H1 (cell line): ENCODE results near the gene PPP1R3C. TPM values are rescaled to one million over a fixed set of nuclear protein-coding genes. Genes with fewer than 3 reads are reported as not detected.

Experiments
- BACH1 ChIP-seq: IDR thresholded peaks from 2 replicates; pipeline ENCODE4 v1.6.1; 2012; ENCODE audit warnings: low read length, improper control_type of control experiment
- CBX8 ChIP-seq: fragments of 300-800, 300-1000 bp; sonication (generic); IDR thresholded peaks from 2 replicates; pipeline ENCODE4 v1.7.1; 2016; ENCODE audit warnings: low read depth, low read length, borderline replicate concordance
- CHD7 ChIP-seq: fragments of 300-600 bp; sonication (generic); IDR thresholded peaks from 2 replicates; pipeline ENCODE4 v1.7.1; 2012; ENCODE audit warnings: low read length, moderate library complexity, mild to moderate bottlenecking, inconsistent platforms; ENCODE audit not compliant: insufficient replicate concordance
- HDAC2 ChIP-seq, 2 experiments: fragments of 300-600 bp in 1 of 2; sonication (generic) in 1 of 2; IDR thresholded peaks; 2 replicates each; pipeline ENCODE4 v1.6.1; 2011 to 2012; ENCODE audit warnings: low read depth in 2 of 2, low read length in 2 of 2, mild to moderate bottlenecking in 2 of 2, moderate library complexity in 2 of 2, borderline replicate concordance in 1 of 2, inconsistent platforms in 1 of 2
- MAX ChIP-seq: IDR thresholded peaks from 2 replicates; pipeline ENCODE4 v1.6.1; 2012; ENCODE audit warnings: inconsistent platforms
- TAF7 ChIP-seq: optimal IDR thresholded peaks from 2 replicates; pipeline ENCODE3; 2011; ENCODE audit warnings: low read depth, mild to moderate bottlenecking, inconsistent platforms, low read length, moderate library complexity, borderline replicate concordance
- polyA plus RNA-seq, 7 experiments: library from polyadenylated mRNA; depleted of rRNA in 3 of 7; stranded (reverse) in 5 of 7; unstranded in 2 of 7; fragments of >200 nt in 5 of 7; fragments of 200-250 nt in 2 of 7; gene quantifications; 1 replicate in 5 of 7; 2 replicates in 1 of 7; 4 replicates in 1 of 7; pipeline versions ENCODE4 v1.2.1 to v1.2.3, GENCODE V29; 2011 to 2013; ENCODE audit warnings: missing spikeins in 2 of 7, mixed read lengths in 2 of 7
- total RNA-seq: library from RNA; stranded (reverse); fragmentation: NEBNext Ultra II Directional; extraction: Animal tissue kit (Norgen Biotek cat#: 25700); gene quantifications from 2 replicates; pipeline ENCODE4 v1.2.1, GENCODE V29; 2021
- TF ChIP-seq, protein P1 (sequence below): IDR thresholded peaks from 2 replicates; pipeline ENCODE4 v1.6.1; 2012; ENCODE audit warnings: inconsistent platforms

The PPP1R3C gene
- total and polyA plus RNA-seq, 2 of the 8 experiments (the other 6 are each of a cell fraction or from before 2014, with no cell fraction given): 1.3 TPM

GRCh38 chr10:91622601-91623000 is 10.3 kb downstream of the PPP1R3C start (continued):
- TF ChIP-seq MAX (no peak), BACH1 (no peak), CBX8 (no peak), HDAC2 (IDR thresholded peaks at IDR 0.05; ENCODE audit: borderline replicate concordance in 1 of 2, low read depth in 2 of 2, low read length in 2 of 2) (no peak), CHD7 (no peak), TAF7 (no peak)
- TF ChIP-seq, protein P1, sequence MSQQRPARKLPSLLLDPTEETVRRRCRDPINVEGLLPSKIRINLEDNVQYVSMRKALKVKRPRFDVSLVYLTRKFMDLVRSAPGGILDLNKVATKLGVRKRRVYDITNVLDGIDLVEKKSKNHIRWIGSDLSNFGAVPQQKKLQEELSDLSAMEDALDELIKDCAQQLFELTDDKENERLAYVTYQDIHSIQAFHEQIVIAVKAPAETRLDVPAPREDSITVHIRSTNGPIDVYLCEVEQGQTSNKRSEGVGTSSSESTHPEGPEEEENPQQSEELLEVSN: no peak
